HepG2 (cell line): ENCODE data around the gene RAP2C. TPM values are rescaled to one million over a fixed set of nuclear protein-coding genes. Genes with fewer than 3 reads are reported as not detected.

ENCODE experiments used
- ATRX ChIP-seq: sonication (generic); formaldehyde crosslinking; IDR thresholded peaks from 2 replicates; pipeline ENCODE4 v1.4.0; 2020; ENCODE audit warnings: missing genetic modification reagents, borderline replicate concordance
- BORCS8-MEF2B ChIP-seq: sonication (generic); formaldehyde crosslinking; IDR thresholded peaks from 2 replicates; pipeline ENCODE4 v1.8.0; 2022; ENCODE audit warnings: mild to moderate bottlenecking, missing genetic modification reagents
- CENPX ChIP-seq: sonication (generic); formaldehyde crosslinking; IDR thresholded peaks from 2 replicates; pipeline ENCODE4 v1.9.0; 2021; ENCODE audit warnings: mild to moderate bottlenecking, missing genetic modification reagents, moderate library complexity
- HMGXB3 ChIP-seq: sonication (generic); formaldehyde crosslinking; IDR thresholded peaks from 2 replicates; pipeline ENCODE4 v1.4.0; 2020; ENCODE audit warnings: missing genetic modification reagents, borderline replicate concordance
- MAZ ChIP-seq, 2 experiments: sonication (generic) in 1 of 2; formaldehyde crosslinking in 1 of 2; IDR thresholded peaks; 2 replicates each; pipeline versions ENCODE4 v1.5.0 to v1.6.1; 2012 to 2020; ENCODE audit warnings: low read depth in 2 of 2, mild to moderate bottlenecking in 2 of 2, borderline replicate concordance in 1 of 2, improper control_type of control experiment in 1 of 2, low read length in 1 of 2, missing genetic modification reagents in 1 of 2, moderate library complexity in 1 of 2
- MZF1 ChIP-seq: sonication (generic); formaldehyde crosslinking; IDR thresholded peaks from 2 replicates; pipeline ENCODE4 v1.8.1; 2023; ENCODE audit warnings: mild to moderate bottlenecking, missing genetic modification reagents, borderline replicate concordance
- NFATC3 ChIP-seq: sonication (generic); formaldehyde crosslinking; IDR thresholded peaks from 2 replicates; pipeline ENCODE4 v1.5.1; 2020; ENCODE audit warnings: mild to moderate bottlenecking, missing genetic modification reagents
- RFX3 ChIP-seq: IDR thresholded peaks from 2 replicates; pipeline ENCODE4 v1.6.1; 2016; ENCODE audit warnings: missing biosample characterization, missing genetic modification reagents
- RORA ChIP-seq: sonication (generic); formaldehyde crosslinking; IDR thresholded peaks from 2 replicates; pipeline ENCODE4 v1.5.0; 2020; ENCODE audit warnings: mild to moderate bottlenecking, missing genetic modification reagents, moderate library complexity
- SOX6 ChIP-seq, 2 experiments: fragments of 450-650 bp in 1 of 2; sonication (generic) in 1 of 2; formaldehyde crosslinking in 1 of 2; IDR thresholded peaks; 2 replicates each; pipeline versions ENCODE4 v1.4.0 to v1.6.1; 2017 to 2020; ENCODE audit warnings: antibody characterized with exemption in 1 of 2, mild to moderate bottlenecking in 1 of 2, missing genetic modification reagents in 1 of 2
- TBP ChIP-seq: sonication (generic); formaldehyde crosslinking; IDR thresholded peaks from 2 replicates; pipeline ENCODE4 v1.5.0; 2020; ENCODE audit warnings: missing genetic modification reagents
- THAP11 ChIP-seq: IDR thresholded peaks from 2 replicates; pipeline ENCODE4 v1.6.1; 2016; ENCODE audit warnings: missing biosample characterization, missing genetic modification reagents
- UBTF ChIP-seq: sonication (generic); formaldehyde crosslinking; IDR thresholded peaks from 2 replicates; pipeline ENCODE4 v1.4.0; 2020; ENCODE audit warnings: mild to moderate bottlenecking, missing genetic modification reagents
- ZFYVE20 ChIP-seq: sonication (generic); formaldehyde crosslinking; IDR thresholded peaks from 2 replicates; pipeline ENCODE4 v1.8.0; 2023; ENCODE audit warnings: low read depth, mild to moderate bottlenecking, moderate library complexity, missing genetic modification reagents, borderline replicate concordance
- ZNF136 ChIP-seq: sonication (generic); formaldehyde crosslinking; IDR thresholded peaks from 2 replicates; pipeline ENCODE4 v1.8.1; 2022; ENCODE audit warnings: low read depth, mild to moderate bottlenecking, moderate library complexity, missing genetic modification reagents
- ZNF441 ChIP-seq: sonication (generic); formaldehyde crosslinking; IDR thresholded peaks from 2 replicates; pipeline ENCODE4 v1.7.0; 2021; ENCODE audit warnings: missing genetic modification reagents, borderline replicate concordance
- ZNF740 ChIP-seq: sonication (generic); formaldehyde crosslinking; IDR thresholded peaks from 2 replicates; pipeline ENCODE4 v1.4.0; 2020; ENCODE audit warnings: missing genetic modification reagents
- polyA plus RNA-seq, 8 experiments: library from polyadenylated mRNA; depleted of rRNA in 3 of 8; stranded (reverse) in 7 of 8; unstranded in 1 of 8; fragments of >200 nt; fragmentation: Illumina TruSeq in 4 of 8; extraction: Trizol in 4 of 8; gene quantifications; 2 replicates each; pipeline versions ENCODE4 v1.2.1 to v1.2.3, GENCODE V29; 2011 to 2016; ENCODE audit warnings: low read depth in 4 of 8, missing spikeins in 1 of 8, mixed read lengths in 1 of 8; ENCODE audit not compliant: insufficient read depth in 1 of 8
- total RNA-seq, 5 experiments: library from RNA; depleted of rRNA; stranded (reverse); fragments of >200 nt; fragmentation: Illumina TruSeq; extraction: Trizol; gene quantifications; 2 replicates each; pipeline ENCODE4 v1.2.3, GENCODE V29; 2016; ENCODE audit warnings: low read depth in 1 of 5
- TF ChIP-seq, protein P1 (sequence below): IDR thresholded peaks from 2 replicates; pipeline ENCODE4 v1.6.1; 2012; ENCODE audit warnings: inconsistent platforms
- TF ChIP-seq, protein P2 (sequence below): IDR thresholded peaks from 2 replicates; pipeline ENCODE4 v1.6.1; 2016; ENCODE audit warnings: missing compliant biosample characterization, missing genetic modification reagents, borderline replicate concordance

Gene RAP2C
- total and polyA plus RNA-seq, 2 of the 13 experiments (the other 11 are each of a cell fraction or from before 2014, with no cell fraction given) = 8.0 to 28.5 TPM

DNA sequence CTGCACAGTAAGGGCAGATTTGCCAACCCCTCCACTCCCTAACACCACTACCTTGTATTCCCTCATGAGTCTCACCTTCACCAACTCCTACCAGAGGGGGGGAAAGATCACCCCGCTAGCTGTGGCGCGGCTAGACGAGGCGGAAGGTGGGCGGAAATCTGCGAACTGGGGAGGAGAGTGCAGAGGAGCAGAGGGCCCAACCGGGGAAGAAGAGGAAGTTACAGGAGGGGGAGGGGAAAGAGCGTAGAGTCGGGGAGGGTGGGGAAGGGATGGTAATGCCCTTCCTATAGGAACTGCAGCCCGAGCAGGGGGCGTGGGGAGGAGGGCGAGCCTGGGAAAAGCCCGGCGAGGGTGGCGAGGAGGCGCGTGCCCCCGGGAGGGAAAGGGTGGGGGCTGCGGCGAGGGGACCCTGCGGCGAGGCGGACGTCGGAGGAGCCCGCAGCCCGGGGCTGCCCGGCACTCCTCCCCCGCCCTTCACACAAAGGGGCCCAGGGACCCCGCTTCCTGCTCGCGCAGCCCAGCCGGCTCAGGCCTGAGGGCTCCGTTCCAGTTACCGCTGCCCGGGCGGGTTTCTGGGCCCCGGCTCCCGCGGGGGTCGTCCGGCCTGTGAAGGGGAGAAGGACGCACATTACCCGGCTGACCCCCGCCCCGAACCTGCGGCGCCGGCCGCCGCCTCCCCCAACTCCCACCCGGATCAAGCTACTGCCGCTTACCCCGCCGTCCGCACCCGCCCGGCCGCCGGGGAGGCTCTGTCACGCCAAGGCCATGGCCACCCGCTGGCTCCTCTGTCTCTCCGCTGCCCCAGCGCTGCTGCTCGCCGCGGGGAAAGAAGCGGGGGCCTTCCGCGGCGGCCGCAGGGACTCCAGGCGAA lies 1.8 kb downstream of the RAP2C start (continued):
- TF ChIP-seq SOX6 (IDR thresholded peaks at IDR 0.05) (no peak), SOX6 (CRISPR knock-in tag; IDR thresholded peaks at IDR 0.05) (peak; percentile 16; the same call in 1 of the 2 replicates), ATRX (no peak), ZFYVE20 (CRISPR knock-in tag) (no peak), CENPX (CRISPR knock-in tag) (no peak), RFX3 (CRISPR knock-in tag) (no peak), NFATC3 (CRISPR knock-in tag) (no peak), ZNF740 (CRISPR knock-in tag) (no peak), ZNF136 (no peak), HMGXB3 (CRISPR knock-in tag) (no peak), THAP11 (CRISPR knock-in tag) (no peak; the same call in 1 of the 2 replicates), MAZ (IDR thresholded peaks at IDR 0.05; ENCODE audit: borderline replicate concordance, low read depth, low read length) (peak; percentile 61), MAZ (CRISPR knock-in tag; IDR thresholded peaks at IDR 0.05; ENCODE audit: low read depth) (no peak), MZF1 (CRISPR knock-in tag) (no peak), RORA (CRISPR knock-in tag) (no peak), UBTF (CRISPR knock-in tag) (peak; percentile 36), TBP (CRISPR knock-in tag) (no peak), BORCS8-MEF2B (CRISPR knock-in tag) (no peak), ZNF441 (CRISPR knock-in tag) (0 out of 2 replicates have a peak, but pooled peaks have one; percentile 20)
- TF ChIP-seq, protein P1, sequence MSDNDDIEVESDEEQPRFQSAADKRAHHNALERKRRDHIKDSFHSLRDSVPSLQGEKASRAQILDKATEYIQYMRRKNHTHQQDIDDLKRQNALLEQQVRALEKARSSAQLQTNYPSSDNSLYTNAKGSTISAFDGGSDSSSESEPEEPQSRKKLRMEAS = peak; percentile 31; the same call in 1 of the 2 replicates
- TF ChIP-seq, protein P2, sequence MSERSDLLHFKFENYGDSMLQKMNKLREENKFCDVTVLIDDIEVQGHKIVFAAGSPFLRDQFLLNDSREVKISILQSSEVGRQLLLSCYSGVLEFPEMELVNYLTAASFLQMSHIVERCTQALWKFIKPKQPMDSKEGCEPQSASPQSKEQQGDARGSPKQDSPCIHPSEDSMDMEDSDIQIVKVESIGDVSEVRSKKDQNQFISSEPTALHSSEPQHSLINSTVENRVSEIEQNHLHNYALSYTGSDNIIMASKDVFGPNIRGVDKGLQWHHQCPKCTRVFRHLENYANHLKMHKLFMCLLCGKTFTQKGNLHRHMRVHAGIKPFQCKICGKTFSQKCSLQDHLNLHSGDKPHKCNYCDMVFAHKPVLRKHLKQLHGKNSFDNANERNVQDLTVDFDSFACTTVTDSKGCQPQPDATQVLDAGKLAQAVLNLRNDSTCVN (CRISPR knock-in tag) = no peak
